Measurements from ENCODE around the gene PRKAR2A.
"Not testable (repeated sequence)": the region's sequence is repeated elsewhere in the genome, so short reads cannot be mapped to it uniquely, and the experiment has no call there.

PRKAR2A gene

DNA sequence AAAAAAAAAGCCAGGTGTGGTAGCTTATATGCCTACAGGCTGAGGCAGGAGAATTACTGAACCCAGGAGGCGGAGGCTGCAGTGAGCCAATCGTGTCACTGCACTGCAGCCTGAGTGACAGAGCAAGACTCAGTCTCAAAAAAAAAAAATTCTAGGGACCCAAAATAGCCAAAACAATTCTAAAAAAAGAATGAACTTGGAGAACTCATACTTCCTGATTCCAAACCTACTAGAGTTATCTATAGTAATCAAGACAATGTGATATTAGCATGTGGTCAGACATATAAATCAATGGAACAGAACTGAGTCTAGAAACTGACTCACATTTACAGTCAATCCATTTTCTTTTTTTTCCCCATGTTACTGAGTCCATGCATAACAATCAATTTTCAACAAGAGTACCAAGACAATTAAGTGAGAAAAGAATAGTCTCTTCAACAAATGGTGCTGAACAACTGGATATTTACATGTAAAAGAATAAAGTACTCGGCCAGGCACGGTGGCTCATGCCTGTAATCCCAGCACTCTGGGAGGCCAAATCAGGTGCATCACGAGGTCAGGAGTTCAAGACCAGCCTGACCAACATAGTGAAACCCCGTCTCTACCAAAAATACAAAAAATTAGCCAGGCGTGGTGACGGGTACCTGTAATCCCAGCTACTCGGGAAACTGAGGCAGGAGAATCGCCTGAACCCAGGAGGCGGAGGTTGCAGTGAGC, 11.9 kb downstream of the PRKAR2A start:
- DNase-seq: no peak

DNA sequence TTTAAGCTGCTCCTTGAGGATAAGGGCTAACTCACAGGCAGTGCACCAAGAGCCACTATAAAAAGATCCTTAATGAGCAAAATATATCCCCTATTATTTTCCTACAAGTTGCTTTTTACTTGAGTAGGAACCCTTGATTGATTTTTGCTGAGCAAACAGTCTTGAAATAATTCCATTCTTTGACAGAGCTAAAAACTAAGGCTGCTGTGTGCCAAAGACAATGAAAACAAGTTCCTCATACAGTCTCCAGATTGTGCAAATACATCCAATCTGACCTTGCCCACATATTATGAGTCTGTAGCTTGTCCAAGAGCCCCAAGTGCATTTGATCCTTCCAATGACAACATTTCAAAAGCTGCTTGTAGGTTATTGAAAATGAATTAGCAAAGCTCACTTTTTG, 15.0 kb downstream of the PRKAR2A start:
- no peak for DNase-seq

DNA sequence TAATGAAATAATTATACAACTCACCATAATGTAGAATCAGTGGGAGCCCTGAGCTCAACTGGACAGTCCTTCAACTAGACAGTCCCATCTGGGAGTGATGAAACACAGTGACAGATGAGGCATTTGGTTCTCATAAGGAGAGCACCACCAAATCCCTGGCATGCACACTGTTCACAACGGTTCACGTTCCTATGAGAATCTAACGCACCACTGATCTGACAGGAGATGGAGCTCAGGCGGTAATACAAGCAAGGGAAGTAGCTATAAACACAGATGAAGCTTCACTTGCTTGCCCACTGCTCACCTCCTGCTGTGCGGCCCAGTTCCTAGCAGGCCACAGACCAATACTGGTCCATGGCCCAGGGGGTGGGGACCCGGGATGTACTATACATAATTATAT, 17.0 kb downstream of the PRKAR2A start:
- DNase-seq: no peak

DNA sequence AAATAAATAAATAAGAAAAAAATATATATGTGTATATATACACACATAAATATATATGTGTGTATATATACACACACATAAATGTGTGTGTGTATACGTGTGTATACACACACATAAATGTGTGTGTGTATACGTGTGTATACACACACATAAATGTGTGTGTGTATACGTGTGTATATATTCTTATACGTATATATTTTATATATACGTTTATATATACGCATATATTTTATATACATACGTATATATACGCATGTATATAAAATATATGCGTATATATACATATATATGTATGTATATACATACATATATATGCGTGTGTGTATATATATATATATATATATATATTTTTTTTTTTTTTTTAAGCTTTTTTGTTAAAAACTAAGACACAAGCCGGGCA, 18.1 kb downstream of the PRKAR2A start:
- DNase-seq: not testable (repeated sequence)

DNA sequence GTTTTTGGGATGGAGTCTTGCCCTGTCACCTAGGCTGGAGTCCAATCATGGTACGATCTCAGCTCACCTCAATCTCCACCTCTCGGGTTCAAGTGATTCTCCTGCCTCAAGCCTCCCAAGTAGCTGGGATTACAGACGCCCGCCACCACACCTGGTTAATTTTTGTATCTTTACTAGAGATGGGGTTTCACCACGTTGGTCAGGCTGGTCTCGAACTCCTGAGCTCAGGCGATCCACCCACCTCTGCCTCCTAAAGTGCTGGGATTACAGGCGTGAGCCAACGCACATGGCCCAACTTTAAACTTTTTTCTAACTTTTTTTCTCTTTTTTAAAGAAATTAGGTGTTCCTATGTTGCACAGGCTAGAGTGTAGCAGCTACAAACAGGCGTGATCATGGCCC, 19.8 kb downstream of the PRKAR2A start:
- DNase-seq: not testable (repeated sequence)

DNA sequence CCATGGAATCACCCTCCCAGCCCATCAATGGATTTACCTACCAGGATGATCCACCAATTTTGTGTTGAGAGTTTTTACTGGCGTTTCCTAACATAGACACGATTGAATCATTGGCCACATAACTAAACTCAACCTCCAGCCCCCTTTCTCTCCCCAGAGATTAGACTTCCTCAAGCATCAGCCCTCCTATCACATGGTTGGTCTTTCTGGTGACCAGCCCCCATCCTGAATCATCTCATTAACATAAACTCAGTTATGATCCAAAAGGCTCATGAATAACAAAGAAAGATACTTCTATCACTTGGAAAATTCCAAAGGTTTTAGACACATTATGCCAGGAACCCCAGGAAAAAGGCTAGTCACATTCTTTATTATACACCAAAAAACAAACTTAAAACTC, 21.2 kb downstream of the PRKAR2A start:
- no peak for DNase-seq

DNA sequence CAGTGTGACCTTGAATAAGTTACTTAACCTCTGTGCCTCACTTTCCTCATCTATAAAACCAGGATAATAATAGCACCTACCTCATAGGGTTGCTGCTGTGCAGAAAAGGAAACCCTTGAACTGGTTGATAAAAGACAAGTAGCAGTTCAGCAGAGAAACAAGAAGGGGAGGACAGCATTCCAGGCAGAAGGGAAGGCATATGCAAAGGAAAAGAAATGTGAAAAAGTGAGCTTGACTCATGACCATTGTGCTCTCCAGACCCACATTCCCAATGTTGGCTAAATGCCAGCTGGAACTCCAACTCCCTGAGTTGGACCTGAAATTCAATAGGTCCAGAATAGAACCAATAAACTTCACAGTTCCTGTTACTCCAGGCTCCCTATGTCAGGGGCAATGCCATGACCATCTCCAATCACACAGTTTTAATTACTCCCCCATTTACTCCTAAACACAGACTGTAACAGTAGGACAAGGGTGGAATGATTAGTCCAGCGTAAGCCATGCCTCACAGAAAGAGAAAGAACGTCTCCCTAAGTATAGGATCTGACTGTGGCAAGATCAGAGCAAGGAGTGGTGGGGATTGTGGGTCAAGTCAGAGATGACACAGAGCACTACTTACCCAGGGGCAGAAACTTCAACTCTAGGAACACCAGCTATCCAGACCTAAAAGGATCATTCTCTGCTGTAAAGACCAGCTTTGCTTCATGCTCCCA, 26.9 kb downstream of the PRKAR2A start:
- no peak for DNase-seq

DNA sequence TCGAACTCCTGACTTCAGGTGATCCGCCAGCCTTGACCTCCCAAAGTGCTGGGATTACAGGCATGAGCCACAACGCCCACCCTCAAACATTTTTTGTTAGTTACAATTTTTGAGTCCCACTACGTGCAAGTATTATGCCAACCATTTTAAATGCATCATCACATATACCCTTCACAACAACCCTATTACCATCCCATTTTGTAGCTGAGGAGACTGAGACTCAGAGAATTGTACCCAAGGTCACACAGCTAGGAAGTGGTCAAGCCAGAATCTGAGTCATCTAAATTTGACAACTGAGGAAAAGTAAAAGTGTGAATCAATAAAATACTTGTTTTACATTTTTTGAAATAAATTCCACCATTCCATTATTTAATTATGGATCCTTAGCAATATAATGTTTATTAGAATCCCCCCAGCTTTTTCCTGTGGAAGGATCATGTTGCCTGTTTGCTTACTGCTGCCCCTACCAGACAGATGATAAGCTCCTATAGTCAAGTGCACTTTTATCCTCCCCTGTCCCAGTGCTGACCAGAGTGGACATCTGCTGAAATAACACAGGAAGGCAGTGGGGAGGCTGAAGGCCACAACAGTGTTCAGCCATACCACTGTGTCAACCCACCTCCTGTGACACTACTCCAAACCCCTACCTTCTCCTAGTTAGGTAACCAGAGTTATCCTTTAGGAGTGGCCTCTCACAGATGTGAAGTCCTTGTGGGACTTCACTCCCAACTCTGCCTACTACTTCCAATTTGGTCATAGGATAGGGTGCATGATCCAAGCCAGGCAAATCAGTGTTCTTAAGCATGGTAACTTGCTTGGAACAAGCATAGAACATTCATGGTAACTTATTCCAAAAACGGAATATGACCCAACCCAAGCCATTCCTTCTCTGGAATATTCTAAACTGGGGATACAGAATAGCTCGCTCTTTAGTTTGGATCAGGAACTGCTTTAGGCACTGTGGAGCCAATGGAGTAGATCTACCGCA, 28.1 kb downstream of the PRKAR2A start:
- no peak for DNase-seq

DNA sequence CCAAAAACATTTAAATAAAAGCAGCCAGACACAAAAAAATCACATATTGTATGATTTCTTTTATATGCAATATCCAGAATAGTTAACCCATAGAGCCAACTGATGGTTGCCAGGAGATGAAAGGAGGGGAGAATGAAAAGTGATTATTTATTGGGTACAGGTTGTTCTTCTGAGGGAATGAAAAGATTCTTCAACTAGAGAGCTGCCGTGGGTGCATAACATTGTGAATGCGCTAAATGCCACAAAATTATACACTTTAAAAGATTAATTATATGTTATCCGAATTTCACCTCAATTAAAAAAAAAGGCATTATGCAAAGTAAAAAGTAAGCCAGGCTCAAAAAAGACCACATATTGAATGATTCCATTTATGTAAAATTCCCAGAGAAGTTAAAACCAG, 36.1 kb downstream of the PRKAR2A start:
- DNase-seq: no peak

DNA sequence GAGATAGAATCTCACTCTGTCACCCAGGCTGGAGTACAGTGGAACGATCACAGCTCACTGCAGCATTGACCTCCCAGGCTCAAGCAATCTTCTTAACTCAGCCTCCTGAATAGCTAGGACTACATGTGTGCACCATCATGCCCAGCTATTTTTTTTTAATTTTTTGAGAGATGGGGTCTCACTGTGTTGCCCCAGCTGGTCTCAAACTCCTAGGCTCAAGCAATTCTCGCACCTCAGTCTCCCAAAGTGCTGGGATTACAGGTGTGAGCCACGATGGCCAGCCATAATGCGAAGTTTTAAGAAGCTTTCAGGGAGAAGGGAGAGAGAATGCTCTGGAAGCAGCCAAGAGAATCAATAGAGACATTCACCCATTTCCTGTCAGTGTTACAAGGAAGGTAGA, 42.7 kb downstream of the PRKAR2A start:
- DNase-seq: no peak

DNA sequence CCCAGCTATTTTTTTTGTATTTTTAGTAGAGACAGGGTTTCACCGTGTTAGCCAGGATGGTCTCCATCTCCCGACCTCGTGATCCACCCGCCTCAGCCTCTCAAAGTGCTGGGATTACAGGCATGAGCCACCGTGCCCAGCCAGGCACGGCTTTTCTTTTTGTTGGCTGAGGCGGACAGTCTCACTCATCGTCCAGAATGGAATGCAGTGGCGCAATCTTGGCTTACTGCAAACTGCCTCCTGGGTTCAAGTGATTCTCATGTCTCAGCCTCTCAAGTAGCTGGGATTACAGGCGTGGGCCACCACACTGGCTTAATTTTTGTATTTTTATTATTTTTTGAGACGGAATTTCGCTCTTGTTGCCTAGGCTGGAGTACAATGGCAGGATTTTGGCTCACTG, 46.8 kb downstream of the PRKAR2A start:
- DNase-seq: not testable (repeated sequence)

DNA sequence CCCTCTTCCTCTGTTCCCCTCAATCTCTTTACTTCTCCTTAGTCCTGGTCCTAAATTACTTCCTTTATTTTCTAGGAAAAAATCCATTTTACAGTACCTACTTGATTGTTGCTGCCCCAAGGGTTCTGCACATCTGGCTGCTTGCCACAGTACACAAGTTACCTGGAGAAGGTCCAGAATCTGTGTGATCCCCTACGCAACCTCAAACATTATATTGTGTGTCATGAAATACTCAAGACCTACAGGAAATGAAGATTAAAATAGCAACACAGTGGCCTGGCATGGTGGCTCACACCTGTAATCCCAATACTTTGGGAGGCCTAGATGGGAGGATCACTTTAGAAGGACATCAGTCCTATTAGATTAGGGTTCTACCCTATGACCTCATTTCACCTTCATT, 48.7 kb downstream of the PRKAR2A start:
- DNase-seq: no peak

DNA sequence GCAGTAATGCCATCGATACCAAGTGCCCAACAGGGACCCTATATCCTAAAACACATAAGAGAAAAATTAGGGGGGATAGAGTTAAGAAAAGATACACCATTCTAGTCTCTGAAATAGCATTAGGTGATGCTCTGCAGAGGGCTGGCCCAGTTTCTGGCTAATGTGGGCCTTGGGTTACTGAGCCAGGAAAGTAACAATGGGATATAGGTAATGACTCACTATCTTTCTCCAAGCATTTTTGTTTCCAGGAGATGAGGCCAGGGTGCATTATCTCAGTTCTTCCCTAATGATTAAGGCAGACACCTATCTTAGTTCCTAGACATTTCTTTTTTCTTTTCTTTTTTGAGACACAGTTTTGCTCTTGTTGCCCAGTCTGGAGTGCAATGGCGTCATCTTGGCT, 50.0 kb downstream of the PRKAR2A start:
- DNase-seq: no peak

DNA sequence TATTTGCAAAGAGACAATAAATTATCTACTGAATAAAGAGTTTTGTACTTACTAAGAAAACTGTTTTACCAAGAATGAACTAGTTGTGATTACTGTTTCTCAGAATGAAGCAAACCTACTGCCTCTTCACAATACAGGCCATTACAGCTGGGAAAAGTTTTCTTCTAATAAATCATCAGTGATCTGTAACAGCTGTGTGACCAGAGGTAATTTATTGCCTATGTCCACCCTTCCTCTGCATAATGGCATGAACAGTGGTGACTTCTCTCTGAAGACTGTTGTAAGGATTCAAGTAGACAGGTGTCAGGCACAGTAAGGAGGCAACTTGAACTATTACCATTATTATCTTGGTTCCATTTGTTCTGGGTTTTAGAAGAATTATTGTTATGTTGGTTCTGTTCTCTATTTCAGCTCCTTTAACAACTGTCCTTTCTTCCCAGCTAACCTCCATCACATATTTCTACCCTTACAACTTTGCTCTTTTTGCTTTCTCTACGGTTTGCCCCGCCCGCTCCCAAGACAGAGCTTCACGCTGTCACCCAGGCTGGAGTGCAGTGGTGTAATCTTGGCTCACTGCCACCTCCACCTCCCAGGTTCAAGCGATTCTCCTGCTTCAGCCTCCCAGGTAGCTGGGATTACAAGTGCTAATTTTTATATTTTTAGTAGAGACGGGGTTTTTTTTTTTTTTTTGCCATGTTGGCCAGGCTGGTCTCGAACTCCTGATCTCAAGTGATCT, 51.5 kb downstream of the PRKAR2A start:
- no peak for DNase-seq

DNA sequence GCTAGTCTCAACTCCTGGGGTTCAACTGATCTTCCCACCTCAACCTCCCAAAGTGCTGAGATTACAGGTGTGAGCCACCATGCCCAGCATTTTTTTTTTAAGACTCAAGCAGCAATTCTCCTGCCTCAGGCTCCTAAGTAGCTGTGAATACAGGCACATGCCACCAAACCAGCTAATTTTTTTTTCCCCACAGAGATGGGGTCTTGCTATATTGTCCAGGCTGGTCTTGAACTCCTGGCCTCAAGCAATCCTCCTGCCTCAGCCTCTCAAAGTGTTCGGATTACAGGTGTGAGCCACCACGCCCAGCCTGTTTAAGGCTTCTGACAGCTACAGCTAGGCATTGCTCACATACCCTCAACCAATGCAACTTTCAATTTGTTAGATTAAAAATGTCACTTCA, 54.2 kb downstream of the PRKAR2A start:
- DNase-seq: not testable (repeated sequence)

DNA sequence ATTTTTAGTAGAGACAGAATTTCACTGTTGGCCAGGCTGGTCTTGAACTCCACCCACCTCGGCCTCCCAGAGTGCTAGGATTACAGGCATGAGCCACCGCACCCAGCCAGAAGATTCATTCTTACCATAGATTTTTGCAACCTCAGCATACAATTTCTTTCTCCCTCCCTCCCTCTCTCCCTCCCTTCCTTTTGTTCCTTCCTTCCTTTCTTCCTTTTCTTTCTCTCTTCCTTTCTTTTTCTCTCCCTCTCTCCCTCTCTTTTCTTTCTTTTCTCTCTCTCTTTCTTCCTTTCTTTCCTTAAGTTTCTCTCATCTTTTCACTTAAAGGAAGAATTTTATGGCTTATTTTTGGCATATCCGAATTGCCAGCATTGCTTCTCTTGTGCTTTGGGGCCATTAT, 58.0 kb downstream of the PRKAR2A start:
- DNase-seq: no peak

DNA sequence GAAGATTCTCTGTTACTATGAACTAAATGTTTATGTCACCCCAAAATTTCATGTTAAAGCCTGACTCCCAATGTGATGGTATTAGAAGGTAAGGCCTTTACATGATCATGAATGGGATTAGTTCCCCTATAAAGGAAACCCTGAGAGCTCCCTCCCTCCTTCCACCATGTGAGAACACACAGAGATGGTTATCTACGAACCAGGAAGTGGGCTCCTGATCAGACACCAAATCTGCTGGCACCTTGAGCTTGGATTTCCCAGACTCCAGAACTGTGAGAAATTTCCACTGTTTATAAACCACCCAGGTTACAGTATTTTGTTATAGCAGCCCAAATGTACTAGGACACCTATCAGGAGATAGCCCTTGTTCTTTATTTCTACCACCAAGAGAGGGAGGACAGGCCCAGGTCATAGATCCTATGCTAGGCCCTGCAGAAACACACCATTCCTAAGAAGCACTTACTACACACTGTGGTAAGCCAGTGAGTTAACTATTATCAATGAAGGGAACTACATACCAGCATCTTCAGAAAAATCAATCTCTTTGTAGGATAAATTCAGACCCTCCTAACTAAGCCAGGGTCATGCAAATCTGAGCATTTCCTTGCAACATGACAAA, 59.0 kb downstream of the PRKAR2A start:
- DNase-seq: no peak

DNA sequence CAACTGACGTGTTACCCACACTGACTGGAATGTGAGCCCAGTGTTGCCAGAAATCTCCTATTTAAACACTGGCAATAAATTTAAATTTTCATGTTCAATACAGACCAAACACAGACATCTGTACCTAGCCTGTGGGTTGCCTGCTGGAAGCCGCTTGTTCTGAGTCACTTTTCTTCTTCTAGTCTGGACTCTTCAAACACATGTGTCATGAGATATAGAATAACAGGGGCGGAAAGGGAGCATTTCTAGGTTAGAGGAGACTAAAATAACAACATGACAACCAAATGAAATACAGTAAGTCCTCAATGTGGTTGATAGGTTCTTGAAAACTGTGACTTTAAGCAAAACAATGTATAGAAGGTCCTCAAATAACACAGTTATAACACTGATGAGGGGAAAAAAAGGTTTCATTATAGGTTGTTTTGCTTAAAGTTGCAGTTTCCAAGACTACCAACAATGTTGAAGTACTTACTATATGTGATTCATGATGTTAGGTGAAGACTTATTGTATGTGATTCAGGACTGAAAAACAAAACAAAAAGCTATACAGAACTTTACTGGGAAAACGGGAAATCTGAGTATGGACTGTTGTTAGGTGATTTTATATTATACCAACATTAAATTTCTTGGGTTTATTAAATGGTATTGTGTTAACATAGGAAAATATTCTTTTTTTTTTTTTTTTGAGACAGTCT, 63.1 kb downstream of the PRKAR2A start:
- DNase-seq: no peak

DNA sequence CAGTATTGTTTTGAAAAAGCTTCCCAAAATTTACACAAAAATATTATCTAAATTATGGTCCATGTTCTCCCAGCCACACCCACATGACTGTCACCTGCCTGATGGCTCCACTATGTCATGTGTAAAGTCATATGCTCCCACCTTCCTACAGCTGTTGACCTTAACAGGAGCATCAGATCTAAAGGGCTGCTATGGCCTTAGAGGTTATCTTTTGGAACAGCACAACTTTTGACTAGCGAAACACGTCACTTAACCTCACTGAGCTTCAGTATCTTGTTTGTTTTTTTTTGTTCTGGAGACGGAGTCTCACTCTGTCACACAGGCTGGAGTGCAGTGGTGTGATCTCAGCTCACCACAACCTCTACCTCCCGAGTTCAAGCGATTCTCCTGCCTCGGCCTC, 64.4 kb downstream of the PRKAR2A start:
- no peak for DNase-seq

DNA sequence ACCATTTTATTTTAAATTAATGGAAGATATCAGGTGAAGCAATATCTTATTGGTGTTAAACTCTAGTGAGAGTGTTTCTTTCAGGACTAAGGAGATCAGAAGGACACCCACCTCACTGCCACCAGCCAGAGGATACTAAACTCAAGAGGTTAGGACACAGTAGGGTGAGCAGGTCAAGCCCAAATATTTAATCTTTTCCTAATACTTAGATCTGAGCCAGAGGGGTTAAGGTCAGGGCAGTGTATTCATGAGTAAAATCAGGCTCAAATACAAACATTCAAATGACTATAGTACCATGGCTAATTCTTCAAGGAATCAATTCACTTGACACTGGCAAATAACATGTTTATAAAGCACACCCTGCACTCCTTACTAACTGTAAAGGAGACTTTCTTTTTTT, 65.6 kb downstream of the PRKAR2A start:
- DNase-seq: no peak

DNA sequence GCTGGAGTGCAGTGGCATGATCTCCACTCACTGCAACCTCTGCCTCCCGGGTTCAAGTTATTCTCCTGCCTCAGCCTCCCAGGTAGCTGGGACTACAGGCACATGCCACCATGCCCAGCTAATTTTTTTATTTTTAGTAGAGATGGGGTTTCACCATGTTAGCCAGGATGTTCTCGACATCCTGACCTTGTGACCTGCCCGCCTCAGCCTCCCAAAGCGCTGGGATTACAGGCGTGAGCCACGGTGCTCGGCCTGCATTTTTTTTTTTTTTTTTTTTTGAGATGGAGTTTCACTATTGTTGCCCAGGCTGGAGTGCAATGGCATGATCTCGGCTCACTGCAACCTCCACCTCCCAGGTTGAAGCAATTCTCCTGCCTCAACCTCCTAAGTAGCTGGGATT, 69.1 kb downstream of the PRKAR2A start:
- not testable (repeated sequence) for DNase-seq

DNA sequence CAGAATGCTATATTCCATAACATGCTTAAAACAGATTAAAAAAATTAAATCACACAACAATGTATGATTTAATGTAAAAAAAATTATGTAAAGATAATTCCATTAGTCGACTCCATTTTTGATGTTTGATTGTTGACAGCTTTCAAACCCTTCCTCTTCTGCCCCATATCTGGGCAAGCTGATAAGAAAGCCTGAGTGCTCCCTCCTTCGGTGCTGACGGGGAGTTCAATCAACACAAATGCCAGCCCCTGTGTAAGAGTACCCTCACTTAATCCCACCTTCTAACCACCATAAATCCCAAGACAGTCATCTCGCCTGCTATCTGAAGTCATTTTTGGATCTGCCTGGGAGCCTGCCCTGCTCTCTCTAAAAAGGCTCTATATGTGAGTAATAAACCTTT, 70.8 kb downstream of the PRKAR2A start:
- no peak for DNase-seq

Measured in femur (tissue), 1 donor.